Tibial nerve (tissue), 3 donors: ENCODE results near the gene PLPPR1.

Experiments
- POLR2A ChIP-seq, 2 donors: fragments of 450-650 bp; IDR thresholded peaks; one replicate each; pipeline ENCODE4 v1.6.1; 2017; ENCODE audit warnings: antibody characterized with exemption in 2 of 2, mild to moderate bottlenecking in 2 of 2, moderate library complexity in 2 of 2
- TF ChIP-seq, protein P1 (sequence below), 5 experiments: fragments of 200-600 bp in 3 of 5; fragments of 450-650 bp in 2 of 5; sonication (generic) in 3 of 5; IDR thresholded peaks; one replicate each; pipeline ENCODE4 v1.5.1; 2016 to 2019; ENCODE audit warnings: antibody characterized with exemption in 5 of 5, mild to moderate bottlenecking in 3 of 5, moderate library complexity in 2 of 5

DNA sequence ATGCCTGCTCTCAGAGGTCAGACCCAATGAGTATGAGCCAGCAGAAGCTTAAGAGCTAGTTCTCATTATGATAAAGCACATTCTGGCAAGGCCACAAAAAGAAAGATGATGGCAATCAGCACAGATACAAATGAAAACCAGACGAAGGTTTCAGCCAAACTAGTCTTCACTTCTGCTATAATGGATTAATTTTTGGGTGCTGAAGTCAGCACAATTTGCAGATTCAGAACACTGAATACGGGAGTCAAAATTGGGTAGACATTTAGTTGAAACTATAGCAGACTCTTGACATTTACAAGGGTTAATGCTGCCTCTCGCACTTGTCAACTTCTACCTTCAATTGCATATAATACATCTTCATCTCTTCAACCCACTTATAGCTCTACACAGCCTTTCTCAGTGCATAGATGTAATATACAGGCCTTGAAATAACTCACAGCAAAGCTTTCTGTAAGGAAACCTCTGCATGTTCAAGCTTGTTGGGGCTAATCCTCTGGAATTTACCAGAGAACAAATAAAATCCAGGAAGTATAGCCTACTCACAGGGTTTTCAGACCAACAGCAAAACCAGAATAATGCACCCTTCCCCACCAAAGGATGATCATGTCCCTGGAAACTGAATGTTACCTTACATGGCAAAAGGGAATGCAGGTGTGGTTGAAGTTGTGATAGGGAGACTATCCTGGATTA lies 279.1 kb downstream of the PLPPR1 start:
- TF ChIP-seq, protein P1, sequence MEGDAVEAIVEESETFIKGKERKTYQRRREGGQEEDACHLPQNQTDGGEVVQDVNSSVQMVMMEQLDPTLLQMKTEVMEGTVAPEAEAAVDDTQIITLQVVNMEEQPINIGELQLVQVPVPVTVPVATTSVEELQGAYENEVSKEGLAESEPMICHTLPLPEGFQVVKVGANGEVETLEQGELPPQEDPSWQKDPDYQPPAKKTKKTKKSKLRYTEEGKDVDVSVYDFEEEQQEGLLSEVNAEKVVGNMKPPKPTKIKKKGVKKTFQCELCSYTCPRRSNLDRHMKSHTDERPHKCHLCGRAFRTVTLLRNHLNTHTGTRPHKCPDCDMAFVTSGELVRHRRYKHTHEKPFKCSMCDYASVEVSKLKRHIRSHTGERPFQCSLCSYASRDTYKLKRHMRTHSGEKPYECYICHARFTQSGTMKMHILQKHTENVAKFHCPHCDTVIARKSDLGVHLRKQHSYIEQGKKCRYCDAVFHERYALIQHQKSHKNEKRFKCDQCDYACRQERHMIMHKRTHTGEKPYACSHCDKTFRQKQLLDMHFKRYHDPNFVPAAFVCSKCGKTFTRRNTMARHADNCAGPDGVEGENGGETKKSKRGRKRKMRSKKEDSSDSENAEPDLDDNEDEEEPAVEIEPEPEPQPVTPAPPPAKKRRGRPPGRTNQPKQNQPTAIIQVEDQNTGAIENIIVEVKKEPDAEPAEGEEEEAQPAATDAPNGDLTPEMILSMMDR (IDR thresholded peaks at IDR 0.05): no peak
- no peak for TF ChIP-seq POLR2A (IDR thresholded peaks at IDR 0.05)
